A549 (cell line): ENCODE data around the gene TUB. TPM values are rescaled to one million over a fixed set of nuclear protein-coding genes. Genes with fewer than 3 reads are reported as not detected.

Experiments
- ATAC-seq, 2 experiments: fragments of 200-7000 bp in 1 of 2; fragments of >200 bp in 1 of 2; cut with Nextera tagmentation in 1 of 2; cut with Tn5 transposase in 1 of 2; 3 replicates each; pipeline versions ENCODE4 v1.8.0 to v1.9.1; 2018 to 2020; ENCODE audit warnings: mild to moderate bottlenecking in 1 of 2, moderate library complexity in 1 of 2
- CTCF ChIA-PET: fragments of 300-600 bp; sonication (Branson Sonifier 250); formaldehyde crosslinking; extraction: SDS; loops from one replicate; lab custom pipeline; 2021; ENCODE audit warnings: antibody characterized with exemption, inconsistent platforms; lab: Yijun Ruan, JAX
- POLR2A ChIA-PET: fragments of 350-600 bp; formaldehyde crosslinking; extraction: SDS; loops from one replicate; lab custom pipeline; 2021; ENCODE audit warnings: antibody characterized with exemption, inconsistent platforms; lab: Yijun Ruan, JAX
- DNase-seq, 2 experiments: peaks; one replicate each; pipeline versions ENCODE4 v3.0.0 to v3.0.0-alpha.2; 2011 to 2016; ENCODE audit warnings: low read depth in 1 of 2, low spot score in 1 of 2
- FAIRE-seq: peaks from 2 replicates; lab custom pipeline; 2011; peaks lifted over from hg19 to GRCh38; lab: Jason Lieb, UNC
- H3K27ac ChIP-seq, 2 experiments: fragments of >200 bp; sonication (Bioruptor Twin); formaldehyde crosslinking; 3 replicates each; pipeline ENCODE4 v1.5.1; 2016 to 2017
- H3K4me1 ChIP-seq: fragments of >200 bp; sonication (Bioruptor Twin); formaldehyde crosslinking; 3 replicates; pipeline ENCODE4 v1.6.1; 2016
- H3K4me2 ChIP-seq: fragments of >200 bp; sonication (Bioruptor Twin); formaldehyde crosslinking; 3 replicates; pipeline ENCODE4 v1.6.1; 2016
- H3K4me3 ChIP-seq: fragments of >200 bp; sonication (Bioruptor Twin); formaldehyde crosslinking; 3 replicates; pipeline ENCODE4 v1.5.1; 2016
- H3K9me3 ChIP-seq: fragments of >200 bp; sonication (Bioruptor Twin); formaldehyde crosslinking; 3 replicates; pipeline ENCODE4 v1.6.1; 2016
- BCL3 ChIP-seq: fragments of >200 bp; sonication (Bioruptor Twin); formaldehyde crosslinking; IDR thresholded peaks from 3 replicates; pipeline ENCODE4 v1.6.1; 2016
- BHLHE40 ChIP-seq: IDR thresholded peaks from 2 replicates; pipeline ENCODE4 v1.6.1; 2012; ENCODE audit warnings: low read depth, low read length, inconsistent platforms
- CBX2 ChIP-seq: fragments of 200-600 bp; sonication (generic); IDR thresholded peaks from 2 replicates; pipeline ENCODE4 v1.6.1; 2016; ENCODE audit warnings: low read depth, mild to moderate bottlenecking, borderline replicate concordance
- CBX8 ChIP-seq: fragments of 200-600 bp; sonication (generic); IDR thresholded peaks from 2 replicates; pipeline ENCODE4 v1.6.1; 2016
- E2F6 ChIP-seq: IDR thresholded peaks from 2 replicates; pipeline ENCODE4 v1.6.1; 2012; ENCODE audit warnings: low read depth, borderline replicate concordance
- EHF ChIP-seq: fragments of 250-450 bp; sonication (Bioruptor Pico); IDR thresholded peaks from 2 replicates; pipeline ENCODE4 v1.5.0; 2020; ENCODE audit warnings: mild to moderate bottlenecking
- FOSB ChIP-seq: fragments of 250-450 bp; sonication (Bioruptor Pico); IDR thresholded peaks from 2 replicates; pipeline ENCODE4 v1.5.0; 2020; ENCODE audit warnings: mild to moderate bottlenecking, moderate library complexity
- FOXS1 ChIP-seq: fragments of 250-450 bp; sonication (Bioruptor Pico); IDR thresholded peaks from 2 replicates; pipeline ENCODE4 v1.5.0; 2020; ENCODE audit warnings: mild to moderate bottlenecking, moderate library complexity
- GATA3 ChIP-seq: IDR thresholded peaks from 2 replicates; pipeline ENCODE4 v1.6.1; 2012; ENCODE audit warnings: borderline replicate concordance
- HEYL ChIP-seq: fragments of 250-450 bp; sonication (Bioruptor Pico); IDR thresholded peaks from 2 replicates; pipeline ENCODE4 v1.8.0; 2021; ENCODE audit warnings: mild to moderate bottlenecking, moderate library complexity
- JUN ChIP-seq, 2 experiments: fragments of >200 bp; sonication (Bioruptor Twin); formaldehyde crosslinking; IDR thresholded peaks; 2 replicates in 1 of 2; 3 replicates in 1 of 2; pipeline ENCODE4 v1.6.1; 2016 to 2017
- JUNB ChIP-seq: fragments of >200 bp; sonication (Bioruptor Twin); formaldehyde crosslinking; IDR thresholded peaks from 2 replicates; pipeline ENCODE4 v1.6.1; 2016
- KDM1A ChIP-seq: fragments of 200-600 bp; sonication (generic); IDR thresholded peaks from 2 replicates; pipeline ENCODE4 v1.6.1; 2016; ENCODE audit warnings: low read depth, mild to moderate bottlenecking
- KDM5A ChIP-seq: fragments of 200-600 bp; sonication (generic); IDR thresholded peaks from 2 replicates; pipeline ENCODE4 v1.6.1; 2016; ENCODE audit warnings: antibody characterized with exemption, mild to moderate bottlenecking
- MAFK ChIP-seq: fragments of 450-650 bp; IDR thresholded peaks from 2 replicates; pipeline ENCODE4 v1.6.1; 2014; ENCODE audit not compliant: partially characterized antibody
- MYC ChIP-seq: IDR thresholded peaks from 2 replicates; pipeline ENCODE4 v1.6.1; 2012; ENCODE audit warnings: mild to moderate bottlenecking, inconsistent platforms, low read length, improper control_type of control experiment, borderline replicate concordance
- POLR2AphosphoS2 ChIP-seq: conservative IDR thresholded peaks from 2 replicates; pipeline ENCODE4 v1.6.1; 2012; ENCODE audit warnings: low read length, improper control_type of control experiment, inconsistent platforms
- RAD21 ChIP-seq, 2 experiments: fragments of >200 bp in 1 of 2; sonication (Bioruptor Twin) in 1 of 2; formaldehyde crosslinking in 1 of 2; IDR thresholded peaks in 1 of 2; conservative IDR thresholded peaks in 1 of 2; 2 replicates in 1 of 2; 3 replicates in 1 of 2; pipeline ENCODE4 v1.6.1; 2012 to 2018; ENCODE audit warnings: inconsistent platforms in 1 of 2
- RFX5 ChIP-seq: fragments of 450-650 bp; IDR thresholded peaks from 2 replicates; pipeline ENCODE4 v1.7.1; 2014; ENCODE audit warnings: antibody characterized with exemption, mild to moderate bottlenecking, moderate library complexity
- SMC3 ChIP-seq: fragments of >200 bp; sonication (Bioruptor Twin); formaldehyde crosslinking; IDR thresholded peaks from 3 replicates; pipeline ENCODE4 v1.6.1; 2018; ENCODE audit warnings: inconsistent platforms
- TP53 ChIP-seq: fragments of 250-450 bp; sonication (Bioruptor Pico); IDR thresholded peaks from 2 replicates; pipeline ENCODE4 v1.5.0; 2021; ENCODE audit warnings: mild to moderate bottlenecking, moderate library complexity
- ZNF302 ChIP-seq: fragments of 250-450 bp; sonication (Bioruptor Pico); IDR thresholded peaks from 2 replicates; pipeline ENCODE4 v1.9.0; 2021; ENCODE audit warnings: inconsistent platforms, mild to moderate bottlenecking, moderate library complexity
- WGBS: methylation state at CpG from one replicate; pipeline ENCODE4 v1.1.6; 2017; ENCODE audit errors: missing lambda C conversion rate; 5-methylcytosine and 5-hydroxymethylcytosine counted together
- polyA plus RNA-seq, 4 experiments: library from polyadenylated mRNA; depleted of rRNA in 3 of 4; stranded (reverse); fragments of >200 nt; fragmentation: RNase III in 1 of 4; extraction: RNeasy Plus Mini Kit Qiagen cat#74134 plus additional on column Dnase treatment in 1 of 4; gene quantifications; 2 replicates in 3 of 4; 3 replicates in 1 of 4; pipeline ENCODE4 v1.2.3, GENCODE V29; 2011 to 2017
- TF ChIP-seq, protein P1 (sequence below): fragments of 450-650 bp; IDR thresholded peaks from 2 replicates; pipeline ENCODE4 v1.6.1; 2014; ENCODE audit warnings: antibody characterized with exemption
- TF ChIP-seq, protein P2 (sequence below): IDR thresholded peaks from 2 replicates; pipeline ENCODE4 v1.6.1; 2012
- TF ChIP-seq, protein P3 (sequence below): fragments of 150-350 bp; IDR thresholded peaks from 2 replicates; pipeline ENCODE4 v1.6.1; 2014; ENCODE audit warnings: low read depth, mild to moderate bottlenecking, low read length

TUB gene
- polyA plus RNA-seq, 2 of the 4 experiments (the other 2 are of a cell fraction): 11.3 to 13.2 TPM

DNA sequence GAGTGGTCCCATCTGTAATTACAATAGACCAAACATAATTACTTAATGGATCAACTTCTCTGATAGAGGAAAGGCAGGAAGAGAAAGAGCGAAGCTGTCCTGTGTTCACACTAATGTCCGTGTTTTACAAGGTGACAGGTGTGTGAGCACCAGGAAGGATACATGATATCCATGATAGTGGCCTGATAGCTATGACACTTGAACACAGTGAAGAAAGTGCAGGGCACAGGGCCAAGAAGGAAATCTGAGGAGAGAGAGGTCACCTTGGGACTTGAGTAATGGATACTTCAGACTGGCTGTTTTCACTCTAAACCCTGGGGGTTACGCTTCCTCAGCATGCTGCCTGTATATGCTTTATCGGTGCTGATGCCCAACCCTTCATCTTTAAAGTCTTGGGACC, 29.4 kb downstream of the TUB start:
- no peak overlapping the region for H3K4me2 ChIP-seq
- no peak for FAIRE-seq
- 84% methylated on average over 4 of the region's 4 CpGs for WGBS
- no peak for DNase-seq
- TF ChIP-seq RFX5: no peak
- TF ChIP-seq KDM5A: no peak
- TF ChIP-seq, protein P1, sequence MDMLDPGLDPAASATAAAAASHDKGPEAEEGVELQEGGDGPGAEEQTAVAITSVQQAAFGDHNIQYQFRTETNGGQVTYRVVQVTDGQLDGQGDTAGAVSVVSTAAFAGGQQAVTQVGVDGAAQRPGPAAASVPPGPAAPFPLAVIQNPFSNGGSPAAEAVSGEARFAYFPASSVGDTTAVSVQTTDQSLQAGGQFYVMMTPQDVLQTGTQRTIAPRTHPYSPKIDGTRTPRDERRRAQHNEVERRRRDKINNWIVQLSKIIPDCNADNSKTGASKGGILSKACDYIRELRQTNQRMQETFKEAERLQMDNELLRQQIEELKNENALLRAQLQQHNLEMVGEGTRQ: no peak
- no peak for TF ChIP-seq FOXS1 (CRISPR knock-in tag)
- TF ChIP-seq CBX8: no peak
- no peak for TF ChIP-seq E2F6
- no peak for TF ChIP-seq GATA3
- no peak for TF ChIP-seq EHF
- no peak for TF ChIP-seq CBX2
- TF ChIP-seq, protein P2, sequence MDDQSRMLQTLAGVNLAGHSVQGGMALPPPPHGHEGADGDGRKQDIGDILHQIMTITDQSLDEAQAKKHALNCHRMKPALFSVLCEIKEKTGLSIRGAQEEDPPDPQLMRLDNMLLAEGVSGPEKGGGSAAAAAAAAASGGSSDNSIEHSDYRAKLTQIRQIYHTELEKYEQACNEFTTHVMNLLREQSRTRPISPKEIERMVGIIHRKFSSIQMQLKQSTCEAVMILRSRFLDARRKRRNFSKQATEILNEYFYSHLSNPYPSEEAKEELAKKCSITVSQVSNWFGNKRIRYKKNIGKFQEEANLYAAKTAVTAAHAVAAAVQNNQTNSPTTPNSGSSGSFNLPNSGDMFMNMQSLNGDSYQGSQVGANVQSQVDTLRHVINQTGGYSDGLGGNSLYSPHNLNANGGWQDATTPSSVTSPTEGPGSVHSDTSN: no peak
- TF ChIP-seq JUNB: no peak
- TF ChIP-seq ZNF302: no peak
- TF ChIP-seq TP53 (CRISPR knock-in tag): no peak
- TF ChIP-seq BHLHE40: no peak
- H3K9me3 ChIP-seq: peaks cover 8% of the 10 kb centered on the region; the same call in 1 of the 3 replicates
- H3K4me3 ChIP-seq: no peak overlapping the region
- ChIA-PET POLR2A (no interaction called here), CTCF (interaction anchor here (1.2 to 5.3 kb wide), 4 partner anchors 10 to 78 kb away, joined by 3 to 62 read pairs (median 8); no protein-coding TSS in a partner anchor)
- no peak for ATAC-seq
- no peak overlapping the region for H3K27ac ChIP-seq
- no peaks in the 10 kb centered on the region for H3K4me1 ChIP-seq

DNA sequence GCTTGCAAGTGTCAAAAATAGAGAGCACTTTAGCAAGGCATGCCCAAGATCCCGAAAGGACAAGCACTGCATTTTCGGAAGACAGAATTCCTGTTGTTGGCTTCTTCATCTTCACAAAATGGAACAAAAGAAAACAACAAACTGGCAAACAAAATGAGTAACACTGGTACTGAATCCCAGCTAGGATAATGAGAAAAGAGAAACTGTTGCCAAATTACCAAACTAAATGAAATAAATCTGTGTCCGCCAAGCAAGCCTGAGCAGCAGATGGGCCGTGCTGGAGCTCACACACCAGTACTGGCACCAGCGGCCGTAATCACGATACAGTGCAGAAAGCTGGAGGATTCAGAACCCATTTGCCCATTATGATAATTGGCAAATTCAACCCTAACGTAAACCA, 30.6 kb downstream of the TUB start:
- Histone ChIP-seq H3K4me1 (no peaks in the 10 kb centered on the region), H3K4me2 (no peak overlapping the region), H3K9me3 (peaks cover 16% of the 10 kb centered on the region; the same call in 1 of the 3 replicates), H3K27ac (no peak overlapping the region), H3K4me3 (no peak overlapping the region)
- POLR2A ChIA-PET: no interaction called here
- 90% methylated on average over 8 of the region's 8 CpGs for WGBS
- TF ChIP-seq ZNF302: no peak
- TF ChIP-seq JUN (IDR thresholded peaks at IDR 0.05): no peak
- no peak for TF ChIP-seq FOSB (CRISPR knock-in tag)
- TF ChIP-seq EHF: no peak
- TF ChIP-seq BCL3: no peak
- no peak for TF ChIP-seq E2F6
- TF ChIP-seq KDM1A: no peak
- TF ChIP-seq, protein P3, sequence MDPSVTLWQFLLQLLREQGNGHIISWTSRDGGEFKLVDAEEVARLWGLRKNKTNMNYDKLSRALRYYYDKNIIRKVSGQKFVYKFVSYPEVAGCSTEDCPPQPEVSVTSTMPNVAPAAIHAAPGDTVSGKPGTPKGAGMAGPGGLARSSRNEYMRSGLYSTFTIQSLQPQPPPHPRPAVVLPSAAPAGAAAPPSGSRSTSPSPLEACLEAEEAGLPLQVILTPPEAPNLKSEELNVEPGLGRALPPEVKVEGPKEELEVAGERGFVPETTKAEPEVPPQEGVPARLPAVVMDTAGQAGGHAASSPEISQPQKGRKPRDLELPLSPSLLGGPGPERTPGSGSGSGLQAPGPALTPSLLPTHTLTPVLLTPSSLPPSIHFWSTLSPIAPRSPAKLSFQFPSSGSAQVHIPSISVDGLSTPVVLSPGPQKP: no peak
- no peak for TF ChIP-seq RAD21 (conservative IDR thresholded peaks at IDR 0.05 in 1 of 2, IDR thresholded peaks at IDR 0.05 in 1 of 2)
- no peak for TF ChIP-seq MAFK
- TF ChIP-seq POLR2AphosphoS2: no peak
- no peak for TF ChIP-seq MYC
- TF ChIP-seq HEYL (CRISPR knock-in tag): no peak
- no peak for TF ChIP-seq SMC3
- TF ChIP-seq CBX2: no peak
- no peak for TF ChIP-seq RFX5
- FAIRE-seq: no peak
- DNase-seq: no peak
- no peak for ATAC-seq
- CTCF ChIA-PET: interaction anchor here (0.7 to 5.3 kb wide), 4 partner anchors 11 to 125 kb away, joined by 3 to 62 read pairs (median 5); partner anchors contain the start of gene EIF3F
